ENCODE results near the gene KCNIP1.
"Not testable (repeated sequence)": the region's sequence is repeated elsewhere in the genome, so short reads cannot be mapped to it uniquely, and the experiment has no call there.

The KCNIP1 gene

DNA sequence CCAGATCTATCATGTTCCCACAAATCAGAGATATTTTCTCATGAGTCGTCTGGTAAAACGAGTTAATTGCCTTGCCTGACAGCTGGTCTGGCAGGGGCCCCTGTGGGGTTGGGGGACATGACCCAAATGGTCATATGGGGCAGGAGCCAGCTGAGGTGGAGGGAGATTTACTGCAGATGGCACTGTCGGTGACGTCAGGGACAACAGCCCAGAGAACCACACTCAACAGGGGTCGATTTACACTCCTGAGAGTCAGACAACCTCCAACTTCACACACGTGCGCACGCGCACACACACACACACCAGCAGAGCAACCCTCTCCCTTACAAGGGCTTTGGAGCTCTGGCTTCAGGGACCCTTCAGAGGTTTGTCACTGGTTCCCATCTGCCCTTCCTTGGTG lies 256.3 kb downstream of the KCNIP1 start:
- DNase-seq, result no peak
- intact Hi-C loops (cut with DNase I), result no loop called here

DNA sequence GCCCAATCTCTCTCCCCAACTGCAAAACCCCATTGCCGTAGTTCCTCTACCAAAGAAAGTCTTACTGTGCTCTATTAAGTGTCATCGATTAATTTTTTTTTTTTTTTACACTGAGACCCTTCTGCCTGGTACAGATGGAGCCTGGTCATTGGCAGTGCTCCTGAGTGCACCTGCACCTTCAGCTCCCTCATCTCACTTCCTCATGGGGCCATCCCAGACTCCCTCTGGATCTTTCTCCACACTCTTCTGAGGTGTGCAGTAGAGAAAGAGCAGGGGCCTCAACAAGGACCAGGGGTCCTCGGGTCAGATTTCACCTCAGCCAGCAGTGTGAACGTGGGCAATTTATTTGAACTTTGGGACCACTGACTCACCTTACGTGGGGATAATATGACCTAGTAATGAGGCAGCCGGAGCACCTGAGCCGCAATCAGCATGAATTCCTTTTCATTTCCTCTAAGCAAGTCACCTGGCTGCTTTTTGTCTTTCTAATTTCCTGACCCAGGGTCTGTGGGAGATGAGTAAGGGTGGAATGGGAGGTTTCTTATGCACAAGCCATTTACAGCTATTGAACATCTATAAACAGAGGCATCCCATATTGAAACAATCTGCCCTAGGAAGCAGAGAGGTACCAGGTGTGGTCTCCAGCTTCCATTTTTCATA lies 257.4 kb downstream of the KCNIP1 start:
- no peak for DNase-seq
- intact Hi-C loops (cut with DNase I), result no loop called here

DNA sequence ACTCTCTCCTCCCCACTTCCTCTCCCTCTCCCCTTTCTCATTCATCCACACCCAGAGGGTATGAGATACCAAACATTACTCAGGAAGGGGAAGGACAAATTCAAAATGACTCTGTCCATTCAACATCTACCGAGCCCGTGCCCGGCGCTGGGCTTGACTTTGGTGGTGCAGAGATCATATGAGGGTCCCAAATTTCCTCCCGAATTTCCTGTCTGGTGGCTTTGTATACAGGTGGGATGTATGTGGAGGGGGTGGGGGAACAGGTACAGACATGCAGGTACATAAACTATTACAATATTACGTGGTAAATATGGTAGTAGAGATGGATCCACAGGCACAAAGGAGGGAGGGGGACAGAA lies 257.9 kb downstream of the KCNIP1 start:
- intact Hi-C loops (cut with DNase I), result no loop called here
- DNase-seq, result no peak

DNA sequence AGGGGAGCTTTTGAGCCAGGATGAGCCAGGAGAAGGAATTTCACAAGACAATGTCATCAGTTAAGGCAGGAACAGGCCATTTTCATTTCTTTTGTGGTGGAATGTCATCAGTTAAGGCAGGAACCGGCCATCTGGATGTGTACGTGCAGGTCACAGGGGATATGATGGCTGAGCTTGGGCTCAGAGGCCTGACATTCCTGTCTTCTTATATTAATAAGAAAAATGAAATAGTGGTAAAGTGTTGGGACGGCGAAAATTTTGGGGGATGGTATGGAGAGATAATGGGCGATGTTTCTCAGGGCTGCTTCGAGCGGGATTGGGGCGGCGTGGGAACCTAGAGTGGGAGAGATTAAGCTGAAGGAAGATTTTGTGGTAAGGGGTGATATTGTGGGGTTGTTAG lies 258.5 kb downstream of the KCNIP1 start:
- DNase-seq; intact Hi-C loops (cut with DNase I): not testable (repeated sequence)

DNA sequence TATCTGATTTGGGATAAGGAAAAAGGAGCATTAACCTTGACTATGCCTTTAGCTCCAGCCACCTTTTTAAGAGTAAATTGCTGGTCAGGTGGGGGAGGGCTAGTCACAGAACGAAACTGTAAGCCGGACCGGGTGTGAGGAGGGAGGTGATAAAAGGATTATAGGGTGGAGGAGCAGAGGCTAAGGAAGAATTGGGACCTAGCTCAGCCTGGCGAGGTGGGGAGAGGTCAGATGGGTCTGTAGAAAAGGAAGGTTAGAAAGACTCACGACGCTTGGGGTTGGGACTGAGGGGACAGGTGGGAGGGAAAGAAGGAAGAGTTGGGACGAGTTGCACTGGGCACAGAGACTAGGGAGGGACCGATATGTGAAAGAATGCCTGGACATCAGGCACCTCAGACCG lies 262.0 kb downstream of the KCNIP1 start:
- intact Hi-C loops (cut with DNase I); DNase-seq: not testable (repeated sequence)

DNA sequence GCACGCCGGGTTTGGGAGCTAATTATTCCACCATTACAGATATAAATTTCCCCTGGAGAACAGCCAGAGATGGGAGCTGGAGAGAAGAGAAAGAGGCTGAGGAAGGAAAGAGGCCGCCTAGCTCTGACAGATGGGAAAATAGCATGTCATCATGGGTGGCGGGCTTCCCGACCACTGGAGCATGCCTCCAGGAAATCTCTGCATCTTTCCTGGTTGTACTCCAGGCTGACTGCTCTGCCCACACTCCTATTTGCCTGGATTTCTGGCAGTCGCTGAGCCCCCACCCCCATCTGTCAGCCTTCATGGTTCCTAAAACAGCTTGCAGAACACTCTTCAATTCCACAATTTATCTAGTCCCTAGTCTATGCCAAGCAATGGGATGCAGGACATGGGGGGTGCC lies 265.4 kb downstream of the KCNIP1 start:
- no peak for DNase-seq
- intact Hi-C loops (cut with DNase I), result no loop called here

DNA sequence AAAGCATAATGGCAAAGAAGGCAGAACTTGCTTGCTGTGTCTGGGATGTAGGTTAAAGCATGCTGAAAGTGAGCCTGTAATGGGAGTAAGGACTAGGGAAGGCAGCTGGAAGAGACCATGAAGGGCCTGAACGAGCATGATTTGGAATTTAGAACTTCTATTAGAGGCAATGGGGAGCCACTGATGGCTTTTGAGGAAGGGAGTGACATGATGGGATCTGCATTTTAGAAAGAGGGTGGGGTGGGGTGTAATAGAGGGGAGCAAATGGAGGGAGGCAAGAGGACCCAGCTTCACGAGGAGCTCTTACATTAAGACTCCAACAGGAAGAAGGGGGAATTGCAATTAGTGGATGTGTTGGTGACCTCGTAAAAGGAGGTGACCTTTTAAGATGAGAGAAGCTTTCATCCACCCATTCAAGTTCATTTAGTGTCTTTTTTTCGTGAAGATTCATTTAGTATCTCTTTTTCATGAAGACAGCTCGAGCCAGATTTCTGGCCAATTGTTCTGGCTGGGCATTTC lies 266.1 kb downstream of the KCNIP1 start:
- DNase-seq, result no peak
- intact Hi-C loops (cut with DNase I), result no loop called here

DNA sequence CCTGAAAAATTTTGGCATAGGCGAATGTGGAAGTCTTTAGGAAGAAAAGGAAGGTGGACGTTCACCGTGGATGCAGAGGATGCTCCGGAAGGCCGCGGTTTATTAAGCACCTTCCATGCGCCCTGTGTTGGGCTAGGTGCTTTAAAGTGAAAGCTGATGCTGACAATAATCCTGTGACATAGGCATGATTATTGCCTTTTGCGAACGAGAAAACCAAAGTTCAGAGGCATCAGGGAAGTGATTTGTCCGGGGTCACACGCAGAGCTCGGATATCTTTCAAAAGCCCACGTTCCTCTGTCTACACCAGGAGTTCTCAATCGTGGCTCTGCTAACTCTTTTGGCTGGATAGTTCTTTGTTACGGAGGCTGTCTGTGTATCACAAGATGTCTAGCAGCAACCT lies 267.7 kb downstream of the KCNIP1 start:
- DNase-seq, result no peak
- intact Hi-C loops (cut with DNase I), result no loop called here

DNA sequence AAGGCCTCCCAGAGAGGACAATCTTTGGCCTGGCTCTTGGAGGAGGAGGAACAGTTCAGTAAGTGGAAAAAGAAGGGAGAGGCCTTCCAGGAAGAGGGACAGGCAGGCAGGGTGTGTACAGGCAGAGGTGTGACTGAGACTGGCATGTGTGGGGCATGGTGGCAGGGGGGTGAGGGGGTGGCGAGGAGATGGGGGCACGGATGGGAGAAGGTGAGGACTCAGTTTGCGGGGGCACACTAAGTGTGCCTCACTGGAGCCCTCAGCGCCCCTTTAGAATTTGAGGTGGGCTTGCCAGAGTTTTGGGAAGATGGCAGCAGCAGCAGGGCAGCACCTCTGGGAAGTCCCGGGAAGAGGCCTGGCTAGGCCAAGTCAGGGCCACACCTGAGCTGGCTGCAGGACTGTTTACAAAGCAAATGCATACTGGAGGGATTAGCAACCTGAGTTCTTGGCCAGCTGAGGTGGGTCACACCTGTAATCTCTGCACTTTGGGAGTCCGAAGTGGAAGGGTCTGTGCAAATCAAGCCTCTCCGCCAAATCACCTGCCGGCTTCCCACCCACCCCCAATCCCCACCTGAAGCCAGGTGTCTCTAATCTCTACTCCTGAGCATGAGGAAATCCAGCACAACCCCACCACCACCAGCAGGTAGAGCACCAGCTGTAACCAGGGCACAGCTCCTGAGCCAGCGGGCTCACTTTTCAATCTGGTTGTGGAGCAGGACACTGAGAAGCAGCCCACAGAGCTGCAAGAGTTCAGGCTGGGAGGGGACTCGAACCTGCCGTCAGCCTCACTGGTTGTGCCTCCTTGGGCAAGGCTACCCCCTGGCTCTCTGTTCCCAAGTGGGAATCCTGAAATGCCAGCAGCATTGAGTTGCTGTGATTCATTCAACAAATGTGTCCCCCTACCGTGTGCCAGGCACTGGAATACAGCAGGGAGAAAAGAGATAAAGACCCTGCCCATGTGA lies 269.5 kb downstream of the KCNIP1 start:
- intact Hi-C loops (cut with DNase I), result no loop called here
- no peak for DNase-seq

DNA sequence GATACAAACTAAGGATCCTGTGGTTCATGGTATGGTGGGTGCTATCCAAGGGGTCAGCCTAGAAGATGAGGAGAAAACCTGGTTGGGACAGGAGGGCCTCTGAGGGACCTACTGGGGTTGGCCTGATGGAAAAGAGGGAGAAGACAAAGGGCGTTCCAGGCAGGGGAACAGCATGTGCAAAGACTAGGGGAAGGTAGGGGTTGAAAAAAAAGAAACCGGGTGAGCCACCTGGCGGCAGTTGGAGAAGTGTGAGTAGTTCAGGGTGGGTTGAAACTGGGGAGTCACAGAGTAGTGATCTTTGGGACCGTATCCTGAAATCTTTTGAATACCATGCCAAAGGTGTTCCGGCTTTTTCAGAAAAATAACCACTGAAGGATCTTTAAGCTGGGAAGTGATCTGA lies 271.0 kb downstream of the KCNIP1 start:
- DNase-seq, result no peak
- intact Hi-C loops (cut with DNase I), result no loop called here

DNA sequence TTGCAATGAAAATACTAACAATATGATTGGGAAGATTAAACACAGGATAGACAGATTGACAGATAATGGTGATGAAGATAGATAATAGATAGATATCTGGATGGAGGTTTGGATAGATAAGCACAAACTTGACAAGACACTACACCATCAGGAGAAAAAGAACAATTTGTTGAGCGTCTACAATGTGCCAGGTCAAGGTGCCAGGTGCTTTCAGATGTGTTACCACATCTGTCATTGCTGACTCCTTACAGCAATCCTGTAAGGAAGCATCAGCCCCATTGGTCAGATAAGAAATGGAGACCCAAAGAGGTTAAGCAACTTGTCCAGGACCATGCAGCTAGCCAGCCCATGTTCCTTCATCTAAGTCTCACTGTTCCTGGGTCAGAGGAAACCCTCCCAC lies 278.1 kb downstream of the KCNIP1 start:
- peak in 1 of 42 donors; percentile 9 for DNase-seq
- intact Hi-C loops (cut with DNase I), result no loop called here

DNA sequence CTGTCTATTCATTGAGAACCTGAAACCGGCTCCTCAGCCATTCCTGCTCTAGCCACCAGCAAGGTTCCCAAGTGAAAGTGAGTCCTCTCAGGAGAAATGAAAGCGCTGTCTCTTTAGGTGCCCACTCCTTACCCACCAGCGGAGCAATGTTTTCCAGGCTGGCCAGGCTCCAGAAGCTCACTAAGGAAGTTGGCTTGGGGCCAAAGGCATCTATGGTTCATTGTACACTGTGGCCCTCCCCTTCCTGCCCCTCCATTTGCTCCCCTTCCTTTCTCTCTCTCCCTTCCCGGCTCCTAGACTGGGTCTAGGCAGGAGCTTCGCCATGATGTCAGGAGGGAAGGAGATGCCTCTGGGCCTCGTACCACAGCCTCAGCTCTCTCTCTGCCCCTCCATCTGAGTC lies 278.6 kb downstream of the KCNIP1 start:
- intact Hi-C loops (cut with DNase I), result no loop called here
- peak in 3 of 42 donors; percentile 7 to 35 (median 21) for DNase-seq

DNA sequence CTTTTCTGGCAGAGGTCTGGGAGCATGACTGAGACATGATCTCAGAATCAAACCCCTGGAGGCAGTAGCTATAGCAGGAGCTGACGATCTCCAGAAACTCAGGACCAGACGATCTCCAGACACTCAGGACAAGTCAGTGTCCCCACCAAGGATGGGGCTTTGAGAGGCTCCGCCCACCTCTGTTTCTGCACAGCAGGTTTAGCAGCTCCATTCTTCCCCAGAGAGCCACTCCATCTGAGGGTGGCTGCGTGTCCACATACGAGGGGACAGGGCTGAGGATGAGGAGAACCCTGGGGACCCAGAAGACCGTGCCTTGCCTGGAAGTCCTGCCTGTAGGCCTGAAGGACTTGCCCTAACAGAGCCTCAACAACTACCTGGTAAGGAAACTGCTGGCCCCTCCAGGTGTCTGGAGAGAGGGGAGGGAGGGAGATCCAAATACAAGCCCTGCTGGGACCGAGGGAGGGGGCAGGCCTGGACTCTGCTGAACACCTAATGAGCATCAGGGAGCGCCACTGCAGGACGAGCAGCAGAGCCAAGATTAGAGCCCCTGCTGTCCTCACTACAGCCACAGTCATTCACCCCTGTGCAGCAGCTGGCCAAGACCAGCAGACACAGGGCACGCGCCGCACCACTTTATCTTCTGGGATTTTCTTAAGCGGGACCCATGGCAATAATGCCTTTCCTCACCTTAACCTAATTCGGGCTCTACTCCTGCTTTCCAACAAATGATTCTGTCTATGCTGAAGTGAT lies 279.9 kb downstream of the KCNIP1 start, which contains the start of gene GABRP:
Gene GABRP (plus strand): TSS at position 228 of the 750 bp plus-strand sequence. CDS start 4,891 bp downstream, outside the sequence.
- intact Hi-C loops (cut with DNase I), result no loop called here

DNA sequence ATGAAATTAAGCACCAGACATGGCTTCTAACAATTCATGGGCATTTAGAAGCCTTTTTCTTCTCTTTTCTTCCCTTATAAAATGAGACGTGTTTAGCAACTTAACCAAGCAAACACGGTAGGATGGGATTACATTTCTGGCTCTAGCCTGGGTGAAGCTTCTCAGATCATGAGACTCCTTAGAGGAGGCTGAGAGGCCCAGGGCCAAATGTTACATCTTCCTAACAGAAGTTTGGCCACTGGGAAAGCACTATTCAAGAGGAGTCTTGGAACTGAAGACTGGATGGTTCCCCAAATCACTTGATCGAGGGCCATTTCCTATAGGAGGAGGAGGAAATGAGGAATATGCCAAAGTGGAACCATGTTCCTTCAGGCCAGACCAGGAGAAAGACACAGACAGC lies 281.6 kb downstream of the KCNIP1 start:
- no peak for DNase-seq
- intact Hi-C loops (cut with DNase I), result no loop called here

More for the DNA sequence above, 279.9 kb downstream of the KCNIP1 start, which contains the start of gene GABRP:
- DNase-seq, result peak in 1 of 42 donors; percentile 19

All from head of caudate nucleus (tissue), 42 donors.